K562 (cell line): ENCODE data around the gene NOTCH1. TPM values are rescaled to one million over a fixed set of nuclear protein-coding genes. Genes with fewer than 3 reads are reported as not detected.

Experiments used
- ATAC-seq: fragments of 200-7000 bp; cut with Tn5 transposase; 3 replicates; pipeline ENCODE4 v1.9.1; 2020; ENCODE audit warnings: moderate library complexity
- BruUV-seq: library from RNA; stranded (reverse); fragments of 400-500 nt; replicated peaks from 2 replicates; lab custom pipeline; 2021; lab: Mats Ljungman, UMichigan
- CTCF ChIA-PET: fragments of 300-600 bp; formaldehyde crosslinking; extraction: SDS; loops from one replicate; lab custom pipeline; 2021; ENCODE audit warnings: low intra/inter-chr PET ratio; lab: Yijun Ruan, JAX
- POLR2A ChIA-PET: fragments of 300-600, 350-650 bp; sonication (Branson Sonifier 250); formaldehyde crosslinking; extraction: SDS; loops from one replicate; lab custom pipeline; 2021; ENCODE audit warnings: antibody characterized with exemption, inconsistent platforms; lab: Yijun Ruan, JAX
- DNase-seq, 4 experiments: peaks; one replicate each; pipeline versions ENCODE4 v3.0.0 to v3.0.0-alpha.2; 2011 to 2018; ENCODE audit warnings: low spot score in 3 of 4, mixed read lengths in 3 of 4; ENCODE audit errors: extremely low read depth in 1 of 4
- FAIRE-seq: peaks from 2 replicates; lab custom pipeline; 2011; peaks lifted over from hg19 to GRCh38; lab: Jason Lieb, UNC
- H2AFZ ChIP-seq: 2 replicates; pipeline ENCODE4 v1.6.0; 2011; ENCODE audit warnings: low read depth, low read length, control low read depth, inconsistent platforms
- H3K27ac ChIP-seq: fragments of 200-600 bp; 3 replicates; pipeline ENCODE4 v1.8.0; 2011; ENCODE audit warnings: low read depth, mild to moderate bottlenecking, control low read depth, inconsistent platforms, low read length, moderate library complexity, mixed read lengths; ENCODE audit errors: extremely low read depth
- H3K27me3 ChIP-seq, 2 experiments: fragments of 300-600 bp in 1 of 2; 2 replicates in 1 of 2; 3 replicates in 1 of 2; pipeline versions ENCODE4 v1.6.0 to v1.8.0; 2011; ENCODE audit warnings: inconsistent platforms in 2 of 2, low read length in 2 of 2, mild to moderate bottlenecking in 1 of 2, mixed read lengths in 1 of 2, moderate library complexity in 1 of 2; ENCODE audit not compliant: control insufficient read depth in 2 of 2, insufficient read depth in 2 of 2
- H3K36me3 ChIP-seq: fragments of 300-600 bp; 3 replicates; pipeline ENCODE4 v1.8.0; 2011; ENCODE audit warnings: mild to moderate bottlenecking, low read length, inconsistent platforms; ENCODE audit not compliant: control insufficient read depth, insufficient read depth
- H3K4me1 ChIP-seq, 2 experiments: fragments of 200-600 bp in 1 of 2; replicated peaks in 1 of 2; 2 replicates in 1 of 2; 3 replicates in 1 of 2; pipeline versions ENCODE4 v1.5.1 to v1.8.0; 2011; ENCODE audit warnings: inconsistent platforms in 2 of 2, low read length in 2 of 2, mild to moderate bottlenecking in 1 of 2, mixed read lengths in 1 of 2, moderate library complexity in 1 of 2; ENCODE audit not compliant: control insufficient read depth in 2 of 2, insufficient read depth in 2 of 2
- H3K4me2 ChIP-seq: 2 replicates; pipeline ENCODE4 v1.6.1; 2011; ENCODE audit warnings: low read length, control low read depth, inconsistent platforms, mixed read lengths; ENCODE audit not compliant: insufficient read depth
- H3K4me3 ChIP-seq: fragments of 200-600 bp; sonication (generic), shearing (Covaris generic); 2 replicates; pipeline ENCODE4 v1.5.1; 2016; ENCODE audit warnings: control low read depth, inconsistent platforms
- H3K79me2 ChIP-seq: fragments of 200-600 bp; 3 replicates; pipeline ENCODE4 v1.8.0; 2011; ENCODE audit warnings: low read length, inconsistent platforms; ENCODE audit not compliant: control insufficient read depth, insufficient read depth
- H3K9ac ChIP-seq, 2 experiments: 2 replicates each; pipeline versions ENCODE4 v1.6.0 to v1.6.1; 2011; ENCODE audit warnings: low read depth in 2 of 2, low read length in 2 of 2, control low read depth in 1 of 2, inconsistent platforms in 1 of 2, mild to moderate bottlenecking in 1 of 2, mixed read lengths in 1 of 2; ENCODE audit not compliant: insufficient read depth in 1 of 2
- H3K9me1 ChIP-seq: one replicate; pipeline ENCODE4 v1.6.0; 2011; ENCODE audit warnings: inconsistent platforms, mild to moderate bottlenecking, low read length, moderate library complexity; ENCODE audit not compliant: control insufficient read depth, insufficient read depth
- H3K9me3 ChIP-seq: replicated peaks from 2 replicates; pipeline ENCODE4 v1.5.1; 2011; ENCODE audit warnings: low read depth, low read length, inconsistent platforms; ENCODE audit not compliant: control insufficient read depth, insufficient read depth
- H4K20me1 ChIP-seq: replicated peaks from 2 replicates; pipeline ENCODE4 v1.6.1; 2011; ENCODE audit warnings: low read length, inconsistent platforms, mixed read lengths; ENCODE audit not compliant: control insufficient read depth, insufficient read depth
- EP300 ChIP-seq: IDR thresholded peaks from 2 replicates; pipeline ENCODE4 v1.6.1; 2012; ENCODE audit warnings: low read length, improper control_type of control experiment
- SREBF1 ChIP-seq: fragments of 150-350 bp; IDR thresholded peaks from 2 replicates; pipeline ENCODE4 v1.6.1; 2014; ENCODE audit warnings: antibody characterized with exemption, low read depth, low read length, borderline replicate concordance
- ZFX ChIP-seq: sonication (generic); formaldehyde crosslinking; IDR thresholded peaks from 2 replicates; pipeline ENCODE4 v1.8.0; 2022; ENCODE audit warnings: mild to moderate bottlenecking, missing genetic modification reagents, moderate library complexity
- ZNF134 ChIP-seq: fragments of 250-450 bp; sonication (Bioruptor Pico); conservative IDR thresholded peaks from 2 replicates; pipeline ENCODE4 v1.4.0; 2020
- ZNF324 ChIP-seq: fragments of 250-450 bp; sonication (Bioruptor Pico); IDR thresholded peaks from 2 replicates; pipeline ENCODE4 v1.4.0; 2020; ENCODE audit warnings: mild to moderate bottlenecking
- WGBS: fragments of 100-300 bp; shearing (Covaris generic); methylation state at CpG from one replicate; pipeline ENCODE4 v1.1.6; 2016; ENCODE audit warnings: low coverage, mixed read lengths; ENCODE audit not compliant: insufficient coverage; ENCODE audit errors: missing lambda C conversion rate; 5-methylcytosine and 5-hydroxymethylcytosine counted together
- in situ Hi-C: fragments of 300-500 bp; cut with MboI; formaldehyde crosslinking; loops from 4 replicates; pipeline ENCODE4 v1.15.0; 2018; ENCODE audit warnings: inconsistent platforms, mixed read lengths
- intact Hi-C: fragments of 100-400 bp; cut with micrococcal nuclease; formaldehyde crosslinking; loops from 2 replicates; pipeline ENCODE4 v1.14.2; 2022
- polyA plus RNA-seq, 8 experiments: library from polyadenylated mRNA; depleted of rRNA in 4 of 8; stranded (reverse) in 5 of 8; unstranded in 3 of 8; fragments of >200 nt; fragmentation: Nextera tagmentation in 2 of 8; fragmentation: Illumina TruSeq in 1 of 8; extraction: Ambion mirVana in 2 of 8; extraction: Trizol in 1 of 8; gene quantifications; 2 replicates each; pipeline versions ENCODE4 v1.2.1 to v1.2.3, GENCODE V29; 2011 to 2014; ENCODE audit warnings: inconsistent platforms in 1 of 8, missing spikeins in 1 of 8
- total RNA-seq, 7 experiments: library from RNA; depleted of rRNA in 6 of 7; stranded (reverse); fragments of >200 nt in 6 of 7; fragmentation: Illumina TruSeq in 2 of 7; extraction: Trizol in 2 of 7; gene quantifications; 2 replicates each; pipeline versions ENCODE4 v1.2.1 to v1.2.3, GENCODE V29; 2011 to 2021; ENCODE audit warnings: low replicate concordance in 1 of 7
- TF ChIP-seq, protein P1 (sequence below): fragments of 450-650 bp; IDR thresholded peaks from 2 replicates; pipeline ENCODE4 v1.7.0; 2016; ENCODE audit warnings: borderline replicate concordance

NOTCH1 gene
- total and polyA plus RNA-seq, 9 of the 15 experiments (the other 6 are each of a cell fraction or from before 2014, with no cell fraction given): 0.03 to 31.4 (median 2.3) TPM

DNA sequence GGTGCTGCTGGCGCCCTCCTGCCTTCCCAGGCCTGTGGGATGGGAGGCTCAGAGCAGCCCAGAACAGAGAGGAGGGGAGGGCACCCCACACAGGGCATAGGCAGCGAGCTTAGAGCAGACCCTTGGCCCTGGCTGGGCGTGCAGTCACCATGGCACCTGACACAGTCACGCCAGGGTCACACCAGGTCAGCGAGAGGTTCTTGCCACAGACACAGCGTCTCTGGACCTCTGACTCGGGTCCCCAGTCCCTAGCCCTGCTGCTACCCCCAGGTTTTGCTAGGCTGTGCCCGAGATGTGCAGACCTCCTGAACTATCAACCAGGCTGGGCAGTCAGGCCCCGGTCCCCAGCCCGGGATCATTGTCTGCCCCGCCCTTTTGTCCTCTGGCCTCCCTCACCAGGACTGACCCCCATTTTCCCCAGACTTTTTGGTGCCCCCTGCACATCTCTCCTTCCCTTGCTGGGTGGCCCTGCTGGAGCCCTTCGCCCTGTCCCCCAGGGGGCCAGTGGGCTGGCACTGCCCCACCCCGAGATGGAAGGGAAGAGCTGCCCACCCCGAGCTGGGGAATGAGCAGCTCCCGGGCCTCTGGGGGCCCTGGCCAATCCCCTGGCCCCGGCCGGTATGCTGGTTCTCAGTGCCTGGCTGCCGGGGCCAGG lies 24.5 kb upstream of the NOTCH1 start:
- H3K27ac ChIP-seq: no peak overlapping the region
- ChIA-PET CTCF (interaction anchor here (0.5 kb wide), 1 partner anchor 9 kb away, joined by 5 read pairs; no protein-coding TSS in a partner anchor), POLR2A (interaction anchor here (0.6 to 1.2 kb wide), 2 partner anchors 17 to 19 kb away, joined by 3 to 4 read pairs; no protein-coding TSS in a partner anchor)
- 0 out of 2 replicates have a peak overlapping the region, but pooled peaks have one; percentile 75 for H2AFZ ChIP-seq
- intact Hi-C loops: no loop called here
- peaks cover 14 to 68% of the 10 kb centered on the region in 2 experiments; a peak in 4 of 5 replicates for H3K4me1 ChIP-seq
- TF ChIP-seq ZFX (CRISPR knock-in tag) (peak; percentile 27; the same call in 1 of the 2 replicates), ZNF324 (CRISPR knock-in tag) (no peak), SREBF1 (no peak), ZNF134 (CRISPR knock-in tag) (no peak), EP300 (no peak)
- TF ChIP-seq, protein P1, sequence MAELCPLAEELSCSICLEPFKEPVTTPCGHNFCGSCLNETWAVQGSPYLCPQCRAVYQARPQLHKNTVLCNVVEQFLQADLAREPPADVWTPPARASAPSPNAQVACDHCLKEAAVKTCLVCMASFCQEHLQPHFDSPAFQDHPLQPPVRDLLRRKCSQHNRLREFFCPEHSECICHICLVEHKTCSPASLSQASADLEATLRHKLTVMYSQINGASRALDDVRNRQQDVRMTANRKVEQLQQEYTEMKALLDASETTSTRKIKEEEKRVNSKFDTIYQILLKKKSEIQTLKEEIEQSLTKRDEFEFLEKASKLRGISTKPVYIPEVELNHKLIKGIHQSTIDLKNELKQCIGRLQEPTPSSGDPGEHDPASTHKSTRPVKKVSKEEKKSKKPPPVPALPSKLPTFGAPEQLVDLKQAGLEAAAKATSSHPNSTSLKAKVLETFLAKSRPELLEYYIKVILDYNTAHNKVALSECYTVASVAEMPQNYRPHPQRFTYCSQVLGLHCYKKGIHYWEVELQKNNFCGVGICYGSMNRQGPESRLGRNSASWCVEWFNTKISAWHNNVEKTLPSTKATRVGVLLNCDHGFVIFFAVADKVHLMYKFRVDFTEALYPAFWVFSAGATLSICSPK: no peak
- H3K4me2 ChIP-seq: no peak overlapping the region
- H3K4me3 ChIP-seq: no peak overlapping the region
- ATAC-seq: no peak
- WGBS: 55% methylated on average over 16 of the region's 18 CpGs
- no peaks in the 10 kb centered on the region for H3K79me2 ChIP-seq
- no TSS peak for BruUV-seq
- peak overlapping the region in 1 of 2 experiments; percentile 82; a peak in 2 of 4 replicates for H3K9ac ChIP-seq
- no peak for FAIRE-seq
- no peaks in the 10 kb centered on the region for H3K9me1 ChIP-seq
- H3K27me3 ChIP-seq: peaks cover 0 to 7% of the 10 kb centered on the region in 2 experiments; a peak in 1 of 5 replicates
- H3K9me3 ChIP-seq: no peaks in the 10 kb centered on the region
- in situ Hi-C loops: no loop called here
- no peaks in the 10 kb centered on the region for H4K20me1 ChIP-seq
- H3K36me3 ChIP-seq: no peaks in the 10 kb centered on the region
- no peak for DNase-seq
